ENCODE results near the gene ZNF497. TPM values are rescaled to one million over a fixed set of nuclear protein-coding genes. Genes with fewer than 3 reads are reported as not detected.

ZNF497 gene
- total and polyA plus RNA-seq, 9 of the 15 experiments (the other 6 are each of a cell fraction or from before 2014, with no cell fraction given): 0.06 to 0.98 (median 0.44) TPM; not detected in 1

GRCh38 chr19:58380037-58380661 is 17.6 kb upstream of the ZNF497 start (continued):
- TF ChIP-seq PHF8 (IDR thresholded peaks at IDR 0.05; ENCODE audit: borderline replicate concordance, low read length): peak; percentile 61; the same call in 1 of the 2 replicates
- TF ChIP-seq CREB1 (IDR thresholded peaks at IDR 0.05): no peak
- TF ChIP-seq CREB1 (CRISPR knock-in tag; IDR thresholded peaks at IDR 0.05): no peak
- no peak for TF ChIP-seq PML (IDR thresholded peaks at IDR 0.05; ENCODE audit: low read length)
- no peak for TF ChIP-seq AFF1 (IDR thresholded peaks at IDR 0.05; ENCODE audit: low read depth in 1 of 2, partially characterized antibody in 2 of 2)
- no peak for TF ChIP-seq JUND (IDR thresholded peaks at IDR 0.05; ENCODE audit: borderline replicate concordance, low read depth, low read length)
- no peak for TF ChIP-seq JUND (tag; IDR thresholded peaks at IDR 0.05; ENCODE audit: borderline replicate concordance, low read depth, low read length)
- TF ChIP-seq TAF7 (tag; IDR thresholded peaks at IDR 0.05): no peak
- no peak for TF ChIP-seq TBP (optimal IDR thresholded peaks at IDR 0.05; ENCODE audit: low read depth, low read length)
- no peak for TF ChIP-seq POU5F1 (IDR thresholded peaks at IDR 0.05; ENCODE audit: borderline replicate concordance, low read depth, low read length, partially characterized antibody)
- peak; percentile 51; the same call in 1 of the 2 replicates for TF ChIP-seq SMARCE1 (IDR thresholded peaks at IDR 0.05)
- TF ChIP-seq ZNF830 (CRISPR knock-in tag; IDR thresholded peaks at IDR 0.05): no peak
- TF ChIP-seq HLTF (IDR thresholded peaks at IDR 0.05): no peak
- no peak for TF ChIP-seq RHOXF2B (CRISPR knock-in tag; conservative IDR thresholded peaks at IDR 0.05)
- TF ChIP-seq GABPA (tag; conservative IDR thresholded peaks at IDR 0.05; ENCODE audit: low read depth): 0 out of 2 replicates have a peak, but pooled peaks have one; percentile 85
- TF ChIP-seq ARID1B (IDR thresholded peaks at IDR 0.05): 0 out of 2 replicates have a peak, but pooled peaks have one; percentile 35
- TF ChIP-seq FOSL1 (tag; conservative IDR thresholded peaks at IDR 0.05): no peak
- TF ChIP-seq ZNF23 (CRISPR knock-in tag; IDR thresholded peaks at IDR 0.05): no peak
- TF ChIP-seq ZNF239 (CRISPR knock-in tag; IDR thresholded peaks at IDR 0.05): no peak
- TF ChIP-seq ZNF699 (CRISPR knock-in tag; IDR thresholded peaks at IDR 0.05; ENCODE audit: insufficient replicate concordance): no peak
- no peak for TF ChIP-seq PRMT5 (CRISPR knock-in tag; IDR thresholded peaks at IDR 0.05)
- no peak for TF ChIP-seq ZKSCAN8 (CRISPR knock-in tag; IDR thresholded peaks at IDR 0.05)
- no peak for TF ChIP-seq HNRNPK (IDR thresholded peaks at IDR 0.05; ENCODE audit: low read depth, low read length, poor library complexity, severe bottlenecking)
- TF ChIP-seq POLR2B (IDR thresholded peaks at IDR 0.05; ENCODE audit: low read depth, partially characterized antibody): no peak
- TF ChIP-seq CSDE1 (IDR thresholded peaks at IDR 0.05): no peak
- no peak for TF ChIP-seq ZBTB34 (CRISPR knock-in tag; IDR thresholded peaks at IDR 0.05)
- TF ChIP-seq CBX5 (IDR thresholded peaks at IDR 0.05; ENCODE audit: borderline replicate concordance, low read depth): no peak

Data from K562 (cell line).